Activated naive CD4-positive, alpha-beta T cell treated with anti-CD3 and anti-CD28 coated beads, Interleukin-2, amount 10 ng/mL, durations not matched to agents 7 days and 5 days (primary cell): ENCODE results near the gene KLHL29.

Experiments
- CTCF ChIA-PET: fragments of 350-600 bp; sonication (Branson Sonifier 250); formaldehyde crosslinking; loops from one replicate; lab custom pipeline; 2021; ENCODE audit warnings: antibody characterized with exemption; lab: Charles Lee
- DNase-seq: peaks from one replicate; pipeline ENCODE4 v3.0.0-alpha.2; 2020
- H3K27ac Mint-ChIP-seq: one replicate; pipeline ENCODE4 v1.8.0; 2021; ENCODE audit warnings: mild to moderate bottlenecking, moderate library complexity, mixed read lengths
- H3K27me3 Mint-ChIP-seq: one replicate; pipeline ENCODE4 v1.8.0; 2021; ENCODE audit warnings: mild to moderate bottlenecking, mixed read lengths
- H3K36me3 Mint-ChIP-seq: one replicate; pipeline ENCODE4 v1.8.0; 2021; ENCODE audit warnings: mixed read lengths
- H3K4me1 Mint-ChIP-seq: one replicate; pipeline ENCODE4 v1.8.0; 2021; ENCODE audit warnings: mixed read lengths
- H3K4me3 Mint-ChIP-seq: one replicate; pipeline ENCODE4 v1.8.0; 2021; ENCODE audit warnings: mild to moderate bottlenecking, moderate library complexity, mixed read lengths
- H3K9me3 Mint-ChIP-seq: one replicate; pipeline ENCODE4 v1.8.0; 2021; ENCODE audit warnings: mixed read lengths

Gene KLHL29

DNA sequence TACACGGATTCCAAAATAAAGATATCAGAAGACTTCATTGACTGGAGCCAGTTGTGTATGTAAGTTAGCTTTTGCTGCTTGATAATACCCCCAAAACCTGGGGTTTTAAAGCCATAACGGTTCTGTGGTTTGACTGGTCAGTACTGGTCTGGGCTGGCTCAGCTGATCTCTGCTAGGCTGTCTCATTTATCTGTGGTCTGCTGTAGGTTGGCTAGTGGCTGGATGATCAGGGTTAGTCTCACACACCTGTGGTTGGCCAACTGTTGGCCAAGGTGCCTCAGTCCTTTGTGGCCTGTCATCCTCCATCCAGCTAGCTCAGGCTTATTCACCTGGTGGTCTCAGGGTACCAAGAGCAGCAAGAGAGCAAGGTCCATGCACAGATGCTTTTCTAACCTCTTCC lies 183.2 kb downstream of the KLHL29 start:
- Mint-ChIP-seq H3K27me3 (peaks cover 5% of the 10 kb centered on the region), H3K36me3 (no peaks in the 10 kb centered on the region), H3K4me3 (no peak overlapping the region), H3K27ac (no peak overlapping the region), H3K9me3 (no peaks in the 10 kb centered on the region), H3K4me1 (no peaks in the 10 kb centered on the region)
- no peak for DNase-seq
- CTCF ChIA-PET, result interaction anchor here (0.7 kb wide), 1 partner anchor 22 kb away, joined by 4 read pairs; no protein-coding TSS in a partner anchor

DNA sequence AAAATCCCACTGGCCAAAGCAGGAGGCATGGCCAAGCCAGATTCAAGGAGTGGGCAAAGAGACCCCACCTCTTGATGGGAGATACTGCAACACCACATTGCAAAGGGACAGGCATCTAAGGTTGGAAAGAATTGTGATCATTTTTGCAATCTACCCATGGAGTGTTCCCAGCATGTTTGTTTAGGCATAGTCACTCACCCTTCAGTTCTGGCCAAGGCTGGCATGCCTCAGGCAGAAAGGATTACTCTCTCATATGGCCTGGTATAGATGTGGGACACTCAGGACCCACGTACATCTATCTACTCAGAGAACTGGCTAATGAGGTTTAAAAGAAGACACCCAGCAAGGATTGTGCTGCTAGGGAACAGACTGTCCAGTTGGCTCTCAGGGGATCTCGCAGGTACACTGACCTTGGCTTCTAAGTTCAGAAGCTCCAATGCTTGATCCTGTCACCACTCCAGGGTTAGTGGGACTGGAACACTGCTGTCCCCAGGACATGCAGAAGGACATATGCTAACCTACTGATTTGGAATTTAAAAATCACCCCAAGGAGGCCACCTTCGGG lies 183.7 kb downstream of the KLHL29 start:
- Mint-ChIP-seq H3K36me3 (no peaks in the 10 kb centered on the region), H3K9me3 (no peaks in the 10 kb centered on the region), H3K4me3 (no peak overlapping the region), H3K4me1 (no peaks in the 10 kb centered on the region), H3K27me3 (peaks cover 5% of the 10 kb centered on the region), H3K27ac (no peak overlapping the region)
- no peak for DNase-seq
- CTCF ChIA-PET, result no interaction called here

DNA sequence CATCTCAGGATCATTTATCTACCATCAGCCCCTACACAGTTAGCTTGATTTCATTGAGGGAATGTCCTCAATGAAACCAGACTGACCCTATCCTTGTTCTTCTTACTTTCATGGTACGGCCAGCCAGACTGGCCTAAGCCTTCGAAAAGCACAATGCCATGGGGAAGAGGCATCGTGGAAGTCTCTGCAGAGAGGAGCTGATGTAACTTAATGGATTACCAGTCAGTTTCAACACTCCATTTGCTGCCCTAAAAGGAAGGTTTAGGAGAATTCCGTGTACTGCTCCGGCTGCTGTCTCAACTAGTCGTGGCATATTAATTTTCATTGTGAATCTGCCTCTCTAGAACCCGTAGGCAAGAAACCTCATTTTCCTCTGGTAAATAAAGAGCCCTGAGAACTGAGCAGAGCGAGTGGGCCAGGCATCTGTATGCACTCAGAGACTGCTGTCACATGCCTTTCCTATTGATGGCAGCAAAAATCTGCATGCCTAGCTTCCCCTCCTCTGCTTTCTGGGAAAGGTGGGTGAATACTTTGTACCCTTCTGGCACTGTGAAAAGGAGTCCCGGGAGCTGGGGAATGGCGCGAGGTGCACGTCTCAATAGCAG lies 184.9 kb downstream of the KLHL29 start:
- DNase-seq, result no peak
- no peak overlapping the region for H3K27ac Mint-ChIP-seq
- H3K36me3 Mint-ChIP-seq, result no peaks in the 10 kb centered on the region
- H3K4me1 Mint-ChIP-seq, result no peaks in the 10 kb centered on the region
- no peaks in the 10 kb centered on the region for H3K9me3 Mint-ChIP-seq
- CTCF ChIA-PET, result no interaction called here
- no peak overlapping the region for H3K4me3 Mint-ChIP-seq
- peaks cover 5% of the 10 kb centered on the region for H3K27me3 Mint-ChIP-seq

DNA sequence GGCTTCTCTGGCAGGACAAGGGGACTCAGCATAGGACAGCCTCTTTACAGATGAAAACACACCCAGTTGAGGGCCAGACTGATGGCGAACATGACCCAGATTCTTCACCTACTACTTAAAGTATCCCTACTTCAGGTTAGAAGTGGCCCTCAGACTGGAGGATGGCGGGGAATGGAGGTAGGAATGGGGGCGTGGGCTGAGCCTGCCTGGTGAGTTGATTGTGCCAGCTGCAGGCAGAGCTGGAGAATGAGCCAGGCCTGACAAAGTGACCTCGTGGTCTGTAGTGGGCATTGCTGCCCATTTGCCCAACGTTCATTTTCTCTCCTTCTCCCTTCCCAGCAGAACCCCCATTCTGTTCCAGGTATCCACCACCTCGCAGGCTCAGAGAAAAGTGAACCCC lies 186.1 kb downstream of the KLHL29 start:
- no peak for DNase-seq
- Mint-ChIP-seq H3K27ac (no peak overlapping the region), H3K9me3 (no peaks in the 10 kb centered on the region), H3K27me3 (peaks cover 5% of the 10 kb centered on the region), H3K4me1 (no peaks in the 10 kb centered on the region), H3K36me3 (no peaks in the 10 kb centered on the region), H3K4me3 (no peak overlapping the region)
- CTCF ChIA-PET, result no interaction called here

DNA sequence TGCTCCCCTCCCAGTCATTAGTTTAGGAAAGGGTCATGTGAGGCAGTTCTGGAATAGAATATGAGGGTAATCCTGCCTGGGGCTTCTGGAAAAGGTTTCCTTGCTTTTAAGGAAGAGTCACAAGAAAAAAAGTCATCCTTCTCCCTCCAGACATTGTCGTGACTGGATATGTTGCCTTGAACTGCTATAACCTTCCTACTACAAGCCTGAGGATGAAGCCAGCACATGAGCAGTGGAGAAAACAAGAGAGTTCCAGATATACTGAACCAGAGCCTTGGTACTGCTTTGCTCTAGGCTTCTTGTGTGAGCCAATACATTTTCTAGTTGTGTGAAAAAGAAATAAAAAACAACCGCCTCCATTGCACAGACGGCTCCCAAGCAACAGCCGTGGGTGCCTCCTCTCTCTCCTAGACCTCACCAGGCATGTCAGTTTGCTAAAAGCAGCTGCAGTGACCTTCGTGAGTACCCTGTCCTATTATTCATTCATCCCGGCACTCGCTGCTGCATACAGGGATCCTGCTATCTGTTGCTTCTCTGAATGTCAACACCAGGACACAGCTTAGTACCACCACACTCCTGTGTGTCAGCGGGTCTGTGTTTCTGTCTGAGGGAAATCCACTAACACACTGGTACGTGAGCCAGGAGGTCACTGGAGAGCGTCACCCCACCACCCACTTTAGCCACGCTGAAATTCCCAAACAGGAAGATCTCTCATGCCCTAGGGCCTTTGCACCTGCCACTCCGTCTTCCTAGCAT lies 186.7 kb downstream of the KLHL29 start:
- Mint-ChIP-seq H3K4me1 (no peaks in the 10 kb centered on the region), H3K4me3 (no peak overlapping the region), H3K36me3 (no peaks in the 10 kb centered on the region), H3K9me3 (no peaks in the 10 kb centered on the region), H3K27me3 (peaks cover 5% of the 10 kb centered on the region), H3K27ac (no peak overlapping the region)
- no peak for DNase-seq
- CTCF ChIA-PET, result no interaction called here

DNA sequence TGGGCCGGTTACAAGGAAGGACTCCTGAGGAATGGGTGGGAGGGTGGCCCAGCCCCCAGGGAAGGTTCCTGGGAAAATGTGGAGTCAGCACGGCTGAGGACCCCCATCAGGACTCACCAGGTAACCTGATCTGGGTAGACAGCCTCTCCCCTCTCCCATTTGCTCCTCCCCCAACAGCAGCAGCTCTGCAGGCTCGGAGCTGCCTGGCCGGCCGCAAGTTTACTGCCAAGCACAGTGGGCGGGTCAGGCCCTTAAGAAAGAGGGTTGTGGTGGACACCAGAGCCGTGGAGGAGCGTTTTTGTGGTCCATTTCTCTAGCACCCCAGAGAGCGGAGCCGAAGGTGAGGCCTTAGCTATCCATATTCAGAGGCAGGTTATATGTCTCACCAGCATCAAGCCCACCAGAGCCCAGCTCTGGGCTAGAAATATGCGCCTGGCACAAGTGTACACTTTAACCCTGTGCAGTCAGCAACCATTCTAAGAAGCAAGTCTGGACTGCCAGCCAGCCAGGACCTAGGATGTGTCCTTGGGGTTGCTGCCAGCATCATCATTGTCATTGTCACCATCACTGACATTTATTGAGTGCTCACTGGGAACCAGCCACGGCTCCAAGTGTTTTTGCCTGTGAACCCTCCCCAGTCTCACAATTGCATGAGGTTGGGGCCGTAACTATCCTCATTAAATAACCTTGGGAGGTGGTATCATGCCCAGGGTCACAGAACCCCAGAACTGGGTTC lies 190.1 kb downstream of the KLHL29 start:
- Mint-ChIP-seq H3K4me3 (no peak overlapping the region), H3K27me3 (no peaks in the 10 kb centered on the region), H3K4me1 (no peaks in the 10 kb centered on the region), H3K9me3 (no peaks in the 10 kb centered on the region), H3K27ac (no peak overlapping the region), H3K36me3 (no peaks in the 10 kb centered on the region)
- DNase-seq, result no peak
- CTCF ChIA-PET, result no interaction called here

DNA sequence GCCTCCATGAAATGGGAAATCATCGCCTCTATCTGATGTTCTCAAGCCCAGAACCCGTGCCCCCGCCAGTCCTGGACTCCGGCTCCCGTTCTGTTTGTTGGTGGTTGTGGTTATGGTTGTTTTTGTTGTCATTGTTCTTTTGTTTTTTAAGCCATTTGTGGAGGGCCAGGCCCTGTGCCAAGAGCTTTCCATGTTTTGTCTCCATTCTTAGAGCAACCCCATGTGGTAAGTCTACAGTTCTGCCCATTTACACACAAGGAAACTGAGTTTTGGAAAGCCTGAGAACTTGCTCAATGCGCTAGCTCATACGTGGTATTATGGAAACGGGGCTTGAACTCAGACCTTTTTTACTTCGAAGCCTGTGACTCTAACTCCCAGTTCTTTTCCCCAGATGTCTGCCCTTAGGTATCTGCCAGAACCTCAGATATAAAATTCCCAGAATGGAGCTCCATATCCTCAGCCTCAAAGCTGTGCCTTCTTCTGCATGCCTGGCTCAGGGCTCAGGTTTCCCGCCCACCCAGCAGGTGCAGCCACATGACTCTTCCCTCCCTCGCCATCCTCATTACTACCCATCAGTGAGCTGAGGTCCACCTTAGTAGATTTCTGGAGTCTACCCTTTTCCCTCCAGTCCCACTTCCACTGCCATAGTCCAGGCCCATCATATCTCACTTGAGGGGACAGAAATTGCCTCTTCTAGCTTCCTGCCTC lies 194.1 kb downstream of the KLHL29 start:
- Mint-ChIP-seq H3K36me3 (no peaks in the 10 kb centered on the region), H3K9me3 (no peaks in the 10 kb centered on the region), H3K4me1 (no peaks in the 10 kb centered on the region), H3K4me3 (no peak overlapping the region), H3K27ac (no peak overlapping the region), H3K27me3 (no peaks in the 10 kb centered on the region)
- CTCF ChIA-PET, result no interaction called here
- DNase-seq, result no peak

DNA sequence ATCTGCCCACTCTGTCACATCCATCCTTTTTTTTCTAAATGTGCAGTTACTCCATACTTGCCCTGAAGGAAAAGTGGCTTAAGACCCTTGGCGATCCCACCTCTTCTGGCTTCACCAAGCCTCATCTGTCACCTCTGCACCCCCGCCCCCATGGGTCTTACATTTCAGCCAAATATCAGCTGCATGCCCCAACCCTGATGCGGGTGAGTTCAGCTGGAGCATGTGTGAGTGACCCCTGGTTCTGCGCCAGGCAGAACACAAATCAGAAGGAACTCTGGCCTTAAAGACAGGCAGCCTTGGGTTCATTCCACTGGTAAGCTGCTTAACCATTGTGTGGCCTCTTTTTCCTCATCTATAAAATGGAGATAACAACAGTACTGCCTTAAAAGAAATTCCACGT lies 194.7 kb downstream of the KLHL29 start:
- no peaks in the 10 kb centered on the region for H3K9me3 Mint-ChIP-seq
- CTCF ChIA-PET, result no interaction called here
- no peaks in the 10 kb centered on the region for H3K27me3 Mint-ChIP-seq
- H3K4me3 Mint-ChIP-seq, result no peak overlapping the region
- H3K36me3 Mint-ChIP-seq, result no peaks in the 10 kb centered on the region
- DNase-seq, result no peak
- H3K27ac Mint-ChIP-seq, result no peak overlapping the region
- no peaks in the 10 kb centered on the region for H3K4me1 Mint-ChIP-seq

DNA sequence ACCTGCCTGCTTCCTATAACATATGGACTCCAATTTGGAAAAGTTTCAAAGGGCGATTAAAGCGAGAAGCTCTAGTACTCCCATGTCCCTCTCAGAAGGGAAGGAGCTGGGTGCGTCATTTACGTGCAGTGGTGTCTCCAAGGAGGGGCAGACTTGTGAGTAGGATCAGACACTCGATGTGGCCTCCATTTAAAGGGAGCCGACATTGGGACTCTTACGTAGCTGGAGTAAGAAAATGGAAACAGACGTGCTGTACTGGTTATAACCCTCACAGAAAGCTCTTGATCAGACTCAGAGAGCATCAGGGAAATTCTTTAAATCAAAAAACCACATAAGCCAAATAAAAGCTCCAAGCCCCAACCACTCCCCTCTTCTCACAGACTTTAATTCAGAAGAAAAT lies 198.5 kb downstream of the KLHL29 start:
- no peak for DNase-seq
- H3K36me3 Mint-ChIP-seq, result no peaks in the 10 kb centered on the region
- CTCF ChIA-PET, result no interaction called here
- no peak overlapping the region for H3K4me3 Mint-ChIP-seq
- no peaks in the 10 kb centered on the region for H3K27me3 Mint-ChIP-seq
- no peaks in the 10 kb centered on the region for H3K4me1 Mint-ChIP-seq
- H3K27ac Mint-ChIP-seq, result no peak overlapping the region
- H3K9me3 Mint-ChIP-seq, result no peaks in the 10 kb centered on the region

DNA sequence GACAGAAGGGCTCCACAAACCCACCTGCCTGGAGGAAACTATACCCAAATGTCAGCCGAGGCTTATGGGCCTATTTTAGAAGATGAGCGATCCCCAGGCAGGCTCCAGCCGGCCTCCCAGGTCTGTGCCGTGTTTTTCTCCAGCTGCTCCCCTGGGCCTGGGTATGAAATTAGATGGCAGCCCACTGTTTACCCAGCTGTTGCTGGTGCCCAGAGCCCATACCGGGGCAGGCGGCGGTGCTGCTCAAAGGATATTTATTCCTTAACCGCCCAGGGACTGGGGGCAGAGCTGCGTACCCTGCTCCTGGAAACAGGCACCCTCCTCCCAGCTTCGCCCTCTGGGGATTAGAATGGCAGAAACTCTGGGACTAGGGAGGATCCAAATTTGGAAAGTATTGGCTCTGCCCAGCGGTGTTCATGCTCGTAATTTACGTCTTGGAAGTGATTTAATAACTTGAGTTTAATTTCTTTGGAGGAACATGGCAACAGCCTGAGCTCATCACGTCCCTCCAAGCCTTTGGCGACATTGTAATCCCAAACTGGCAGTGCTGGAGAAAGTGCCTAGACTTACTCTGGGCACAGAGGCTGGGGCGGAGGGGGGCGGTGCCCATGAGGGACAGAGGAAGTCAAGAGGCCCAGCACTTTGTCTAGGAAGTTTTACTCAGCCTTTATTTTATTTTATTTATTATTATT lies 199.2 kb downstream of the KLHL29 start:
- Mint-ChIP-seq H3K9me3 (no peaks in the 10 kb centered on the region), H3K4me1 (no peaks in the 10 kb centered on the region), H3K27me3 (peaks cover 3% of the 10 kb centered on the region), H3K36me3 (no peaks in the 10 kb centered on the region), H3K4me3 (no peak overlapping the region), H3K27ac (no peak overlapping the region)
- CTCF ChIA-PET, result no interaction called here
- DNase-seq, result no peak

DNA sequence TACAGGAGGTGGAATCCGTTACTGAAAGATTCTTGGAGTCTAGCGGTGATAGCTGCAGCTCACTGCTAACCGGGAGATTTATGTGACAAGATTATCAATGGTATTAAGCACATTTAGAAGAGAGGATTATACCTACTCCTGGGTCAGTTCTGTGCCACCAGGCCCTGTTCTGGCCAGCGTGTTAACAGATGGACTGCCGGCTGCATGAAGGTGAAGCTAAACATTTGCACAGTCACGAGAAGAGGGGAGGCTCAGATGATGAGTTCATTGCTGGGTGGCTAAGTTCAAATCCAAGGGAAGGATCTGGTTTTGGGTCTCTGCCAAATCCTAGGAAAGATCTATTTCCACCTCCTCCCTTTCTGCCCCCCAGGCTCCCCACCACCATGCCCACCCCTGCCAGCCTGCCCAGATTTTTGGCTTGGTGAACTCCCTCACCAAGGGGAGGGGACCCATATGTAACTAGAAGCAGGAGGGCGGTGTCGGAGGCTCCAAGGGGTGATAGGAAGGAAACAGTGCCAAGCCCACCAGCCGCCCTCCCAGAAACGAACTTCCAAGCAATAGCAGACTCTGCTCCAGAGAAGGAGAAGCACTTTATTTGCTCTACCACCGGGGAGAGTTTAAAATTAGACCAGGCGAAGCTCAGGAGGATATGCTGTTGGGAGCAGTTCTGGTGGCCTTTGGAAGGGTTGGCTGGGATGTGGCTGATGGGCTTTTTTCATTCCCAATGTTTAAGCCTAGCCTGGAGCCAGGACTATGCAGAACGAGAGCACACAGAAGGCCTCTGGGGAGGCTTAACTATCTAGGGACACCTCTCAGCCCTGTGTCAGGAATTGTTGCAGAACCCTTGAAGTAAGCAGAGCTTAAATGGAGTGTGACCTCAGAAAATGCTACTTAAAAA lies 200.5 kb downstream of the KLHL29 start:
- H3K36me3 Mint-ChIP-seq, result no peaks in the 10 kb centered on the region
- no peak overlapping the region for H3K4me3 Mint-ChIP-seq
- no peak overlapping the region for H3K27ac Mint-ChIP-seq
- H3K4me1 Mint-ChIP-seq, result no peaks in the 10 kb centered on the region
- H3K9me3 Mint-ChIP-seq, result no peaks in the 10 kb centered on the region
- CTCF ChIA-PET, result no interaction called here
- peaks cover 4% of the 10 kb centered on the region for H3K27me3 Mint-ChIP-seq
- DNase-seq, result no peak

DNA sequence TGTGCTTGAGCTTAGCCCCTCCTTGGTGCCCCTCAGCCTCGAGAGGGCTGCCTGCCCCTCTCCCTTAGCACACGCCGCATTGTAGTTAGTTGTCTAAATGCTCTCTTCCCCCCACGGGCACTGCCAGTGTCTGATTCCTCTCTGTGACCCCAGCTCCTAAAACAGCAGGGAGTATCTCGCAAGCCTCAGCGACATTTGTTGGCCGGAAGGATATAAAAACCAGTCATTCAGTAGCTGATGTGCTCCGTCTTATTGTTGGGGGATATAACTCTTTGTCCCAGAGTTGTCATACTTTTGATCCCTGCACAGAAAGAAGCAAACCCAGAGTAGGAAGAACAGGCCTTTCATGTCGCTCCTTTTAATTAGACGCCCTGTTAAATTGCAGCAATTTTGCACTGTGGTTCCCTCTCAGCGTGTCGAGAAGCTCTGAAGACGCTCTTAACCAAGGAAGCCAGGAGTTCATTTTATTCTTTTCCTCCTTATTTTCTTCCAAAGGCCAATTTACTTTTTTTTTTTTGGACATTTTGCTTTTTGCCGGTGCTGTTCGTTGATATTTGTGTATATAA lies 201.8 kb downstream of the KLHL29 start:
- Mint-ChIP-seq H3K27me3 (peaks cover 4% of the 10 kb centered on the region), H3K27ac (no peak overlapping the region), H3K4me1 (no peaks in the 10 kb centered on the region), H3K9me3 (no peaks in the 10 kb centered on the region), H3K4me3 (no peak overlapping the region), H3K36me3 (no peaks in the 10 kb centered on the region)
- no peak for DNase-seq
- CTCF ChIA-PET, result no interaction called here
